Renal cortex interstitium (tissue), 11 donors: ENCODE measurements around the gene CDC42. TPM values are rescaled to one million over a fixed set of nuclear protein-coding genes. Genes with fewer than 3 reads are reported as not detected.

Experiments used
- DNase-seq, 11 donors: peaks; one replicate each; pipeline ENCODE4 v3.0.0-alpha.2; 2013; ENCODE audit warnings: low read depth in 9 of 11, low spot score in 4 of 11; ENCODE audit errors: extremely low read depth in 1 of 11
- polyA plus RNA-seq, 3 donors: library from polyadenylated mRNA; unstranded; fragments of 120-200 nt; gene quantifications; one replicate each; pipeline ENCODE4 v1.2.1, GENCODE V29; 2013; ENCODE audit not compliant: insufficient read length in 3 of 3

The CDC42 gene
- polyA plus RNA-seq, 3 donors = 337 to 409 (median 366) TPM

GRCh38 chr1:22133931-22134324 is 81.4 kb downstream of the CDC42 start:
- no peak for DNase-seq

GRCh38 chr1:22137004-22137720 is 84.7 kb downstream of the CDC42 start:
- DNase-seq = no peak

- DNase-seq = no peak
Measured at GRCh38 chr1:22139066-22139594, 86.6 kb downstream of the CDC42 start.

GRCh38 chr1:22139817-22140216 is 87.3 kb downstream of the CDC42 start:
- no peak for DNase-seq

Other genes starting within 250 kb of the CDC42 start
- gene LDLRAD2, start 240.4 kb upstream of the CDC42 start, polyA plus RNA-seq = 1 to 10 TPM; 4.4 to 6.5 (median 5.8) TPM
- gene HSPG2, start 115.4 kb upstream of the CDC42 start, polyA plus RNA-seq = 100 to 1,000 TPM; 130 to 200 (median 188) TPM
- under 1 TPM in 2 of 3 donors, not detected in 1; 0.29 to 0.40 TPM for gene CELA3B, start 75.7 kb upstream of the CDC42 start, polyA plus RNA-seq
- not detected for gene CELA3A, start 51.1 kb upstream of the CDC42 start, polyA plus RNA-seq
- gene WNT4, start 90.4 kb downstream of the CDC42 start, polyA plus RNA-seq = 1 to 10 TPM; 4.0 to 9.9 (median 8.1) TPM